Activated CD8-positive, alpha-beta memory T cell treated with anti-CD3 and anti-CD28 coated beads for 1 hour (primary cell): ENCODE measurements around the gene MYL12B.

Source experiments
- DNase-seq, 2 donors: peaks; one replicate each; pipeline ENCODE4 v3.0.0-alpha.2; 2020; ENCODE audit warnings: low read depth in 1 of 2; ENCODE audit errors: extremely low read depth in 1 of 2

MYL12B gene

DNA sequence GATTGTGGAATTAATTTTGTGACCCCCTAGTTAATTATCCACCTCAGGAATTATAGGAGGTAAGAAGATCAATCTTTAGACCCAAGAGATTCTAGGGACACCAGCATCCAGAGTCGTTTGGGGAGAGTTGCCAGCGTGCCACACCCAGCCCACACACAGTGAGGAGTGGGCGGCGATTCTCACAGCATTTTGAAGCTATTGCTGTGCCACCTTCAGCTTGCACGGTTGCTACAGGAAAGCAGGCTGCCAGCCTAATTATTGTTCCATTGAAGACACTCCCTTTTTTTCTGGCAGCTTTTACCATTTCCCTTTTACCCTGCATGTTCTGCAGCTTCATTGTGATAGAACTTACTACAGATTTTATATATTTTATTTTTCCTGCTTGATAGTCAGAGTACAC is 27.5 kb upstream of the MYL12B start:
- no peak for DNase-seq

GRCh38 chr18:3235846-3236245 is 26.1 kb upstream of the MYL12B start:
- DNase-seq, result no peak

DNA sequence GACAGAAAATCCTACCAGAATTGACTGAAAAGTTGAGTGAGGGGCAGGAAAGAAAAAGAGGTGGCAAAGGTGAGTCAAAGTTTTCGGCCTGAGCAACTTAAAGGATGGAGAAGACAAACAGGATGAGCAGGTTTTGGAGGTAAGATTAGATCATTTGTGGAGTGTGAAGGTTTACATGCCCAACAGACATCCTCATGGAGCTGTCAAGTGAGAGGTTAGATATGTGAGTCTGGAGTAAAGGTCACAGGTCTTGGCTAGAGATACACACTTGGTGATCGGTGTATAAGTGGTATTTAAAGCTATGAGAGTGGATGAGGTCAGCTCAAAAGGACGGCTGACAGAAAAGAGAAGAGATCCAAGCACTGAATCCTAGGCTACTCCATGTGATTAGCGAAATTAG is 25.5 kb upstream of the MYL12B start:
- DNase-seq, result no peak

DNA sequence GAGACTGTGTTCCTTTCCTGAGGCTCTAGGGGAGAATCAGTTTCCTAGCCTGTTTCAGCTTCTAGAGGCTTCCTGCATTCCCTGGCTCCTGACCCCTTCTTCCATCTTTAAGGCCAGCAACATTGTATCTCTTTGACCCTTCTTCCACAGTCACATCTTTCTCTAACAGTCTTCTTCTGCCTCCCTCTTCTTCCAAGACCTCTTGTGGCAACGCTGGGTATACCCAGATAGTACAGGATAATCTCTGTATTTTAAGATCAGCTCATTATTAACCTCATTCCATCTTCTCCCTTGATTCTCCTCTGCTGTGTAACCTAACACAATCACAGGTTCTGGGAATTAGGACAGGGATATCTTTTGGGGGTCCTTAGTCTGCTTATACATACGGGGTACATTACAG is 23.2 kb upstream of the MYL12B start:
- DNase-seq, result no peak

DNA sequence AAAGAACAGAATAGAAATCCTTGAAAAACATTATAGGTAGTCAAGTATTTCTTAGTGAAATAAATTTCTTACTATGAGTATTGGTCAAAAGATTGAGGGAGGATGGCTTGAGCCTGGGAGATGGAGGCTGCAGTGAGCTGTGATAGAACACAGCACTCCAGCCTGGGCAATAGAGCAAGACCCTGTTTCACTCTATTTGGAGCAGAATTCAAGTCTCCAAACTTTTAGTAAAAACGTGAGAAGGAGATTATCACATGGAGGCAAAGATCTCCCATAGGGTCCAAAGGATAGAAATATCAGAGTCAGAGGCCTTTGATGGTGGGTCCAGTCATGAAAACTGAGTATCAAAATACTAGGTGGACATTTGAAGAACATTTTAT is 16.8 kb upstream of the MYL12B start:
- no peak for DNase-seq

GRCh38 chr18:3245853-3246634 is 15.9 kb upstream of the MYL12B start:
- DNase-seq, result peak; percentile 33 to 70

GRCh38 chr18:3246635-3247239 is 15.2 kb upstream of the MYL12B start:
- no peak for DNase-seq

DNA sequence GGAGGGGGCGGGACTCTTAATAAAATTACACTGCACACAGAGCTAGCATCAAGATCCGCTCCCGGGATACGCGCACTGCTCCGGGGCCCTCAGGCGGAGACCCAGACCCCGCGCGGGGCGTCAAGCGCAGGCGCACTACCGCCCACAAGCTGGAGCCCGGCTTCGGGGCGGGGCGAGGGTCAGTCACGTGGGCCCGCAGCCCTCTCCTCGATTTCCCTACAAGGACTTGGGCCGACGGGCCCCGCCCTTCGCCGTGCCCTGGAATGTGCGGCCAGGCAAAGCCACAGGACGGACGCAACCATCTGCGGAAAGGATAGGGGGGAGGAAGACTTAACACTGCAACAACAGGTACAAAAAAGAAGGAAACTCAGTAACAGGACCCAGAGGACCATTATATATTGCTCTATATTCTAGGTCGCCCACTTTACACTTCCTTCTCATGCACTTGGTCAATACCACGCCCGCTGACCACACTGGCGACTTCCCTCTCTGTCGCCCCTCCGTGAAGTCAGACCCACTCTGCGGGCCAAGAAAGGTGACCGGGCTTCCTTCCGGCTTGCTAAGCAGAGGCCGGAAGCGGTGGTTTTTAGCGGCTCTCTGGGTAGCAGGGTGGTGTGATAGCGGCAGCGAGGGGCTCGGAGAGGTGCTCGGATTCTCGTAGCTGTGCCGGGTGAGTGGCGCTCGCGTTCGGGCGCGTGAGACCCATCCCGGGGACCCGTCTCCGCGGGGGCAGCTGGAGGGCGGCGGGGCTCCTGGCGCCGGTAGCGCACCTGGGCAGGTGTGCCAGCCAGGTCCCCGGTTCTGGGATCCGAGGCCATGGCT is 14.5 kb upstream of the MYL12B start, which contains the start of gene MYL12A:
Gene MYL12A (plus strand): TSS at position 562 of the 822 bp plus-strand sequence. CDS start 5,447 bp downstream, outside the sequence.
- DNase-seq, result peak; percentile 69 to 85

GRCh38 chr18:3248062-3248657 is 13.8 kb upstream of the MYL12B start:
- no peak for DNase-seq

DNA sequence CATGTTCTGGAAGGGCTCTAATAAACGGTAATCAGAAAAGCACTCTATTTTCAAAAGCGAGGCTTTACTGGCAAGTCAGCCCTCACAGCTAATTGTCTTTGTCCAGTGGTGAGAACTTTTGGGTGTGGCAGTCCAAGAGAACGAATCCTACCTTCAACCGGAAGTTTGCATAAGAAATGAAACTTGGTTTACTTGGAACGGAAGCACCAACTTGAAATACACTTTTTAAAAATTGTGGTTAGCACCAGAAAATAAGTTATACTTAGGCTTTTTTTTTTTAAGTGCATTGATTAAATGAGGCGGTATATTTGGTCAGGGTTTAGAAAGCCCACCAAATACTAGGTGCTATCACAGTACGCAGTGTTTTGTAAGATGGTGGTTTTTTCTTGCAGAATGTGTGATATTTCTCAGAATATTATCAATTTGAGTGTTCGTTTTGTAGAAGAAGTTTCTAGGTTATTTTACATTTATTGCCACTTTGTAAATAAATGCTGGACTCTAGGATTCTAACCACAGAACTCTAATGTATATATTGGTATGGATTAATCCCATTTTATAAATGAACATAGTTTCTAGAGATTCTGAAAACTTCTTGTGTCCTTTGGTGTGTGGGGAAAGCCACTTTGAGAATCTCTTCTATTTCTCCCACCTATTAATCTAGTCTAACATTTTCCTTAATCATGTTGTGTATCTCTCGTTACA is 13.1 kb upstream of the MYL12B start:
- DNase-seq, result no peak

DNA sequence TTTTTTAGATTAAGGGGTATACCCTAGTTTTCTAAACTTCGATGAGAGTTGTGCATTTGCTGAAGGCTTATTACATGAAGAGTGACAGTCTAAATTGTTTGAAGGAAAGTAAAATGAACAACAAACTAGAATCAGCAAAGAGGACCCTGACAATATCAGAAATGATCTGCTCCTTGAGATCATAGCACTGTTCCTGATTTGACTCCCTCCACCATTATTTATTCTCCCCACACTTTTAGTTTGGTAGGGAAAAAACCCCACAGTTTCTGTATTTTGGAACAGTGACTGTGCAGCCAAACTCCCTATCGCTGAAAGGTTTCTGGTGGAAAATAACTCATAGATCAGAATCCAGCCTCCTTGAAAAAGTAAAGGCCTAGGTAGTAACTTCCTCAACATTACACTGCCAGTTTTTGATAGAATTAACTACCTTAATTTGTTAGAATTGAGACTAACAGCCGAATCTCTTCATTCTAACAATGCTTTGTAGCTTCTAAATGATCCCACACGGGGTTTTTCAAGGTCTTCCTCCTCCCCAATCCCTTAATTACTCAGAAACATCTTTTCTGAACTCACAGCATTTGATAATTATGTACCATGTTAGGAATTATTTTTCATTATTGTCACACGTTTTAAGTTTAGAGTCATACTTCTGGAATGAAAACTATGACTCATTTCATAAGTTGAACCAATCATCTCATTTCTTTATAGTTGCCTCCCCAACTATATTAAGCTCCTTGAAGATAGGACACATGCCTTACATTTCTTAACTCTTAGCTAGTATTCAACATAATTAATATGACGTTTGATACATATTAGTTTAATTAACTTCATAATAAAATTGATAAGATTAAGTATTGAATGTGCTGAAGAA is 11.5 kb upstream of the MYL12B start:
- no peak for DNase-seq

GRCh38 chr18:3251249-3251962 is 10.5 kb upstream of the MYL12B start:
- DNase-seq, result no peak

GRCh38 chr18:3251963-3252277 is 10.0 kb upstream of the MYL12B start:
- no peak for DNase-seq

- DNase-seq, result no peak
Measured at GRCh38 chr18:3252843-3253242, 9.1 kb upstream of the MYL12B start.

DNA sequence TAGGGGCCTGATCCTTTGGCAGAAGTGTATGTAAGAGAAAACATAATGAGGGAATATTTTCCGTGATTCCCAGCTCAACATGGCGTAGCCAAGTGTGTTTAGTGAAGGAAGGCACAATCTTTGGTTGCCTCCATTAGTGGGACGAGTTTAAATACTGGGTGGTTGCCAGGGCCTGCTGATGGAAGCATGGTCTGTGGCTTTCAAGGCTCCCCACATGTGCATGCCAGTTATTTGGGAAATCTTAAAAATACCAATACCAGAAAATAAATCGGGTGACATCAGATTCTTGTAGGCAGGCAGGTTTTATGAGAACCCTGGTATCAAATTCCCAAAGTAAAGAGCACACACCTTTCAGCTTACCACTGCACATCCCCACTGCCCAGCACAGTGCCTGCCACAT is 7.2 kb upstream of the MYL12B start:
- no peak for DNase-seq

DNA sequence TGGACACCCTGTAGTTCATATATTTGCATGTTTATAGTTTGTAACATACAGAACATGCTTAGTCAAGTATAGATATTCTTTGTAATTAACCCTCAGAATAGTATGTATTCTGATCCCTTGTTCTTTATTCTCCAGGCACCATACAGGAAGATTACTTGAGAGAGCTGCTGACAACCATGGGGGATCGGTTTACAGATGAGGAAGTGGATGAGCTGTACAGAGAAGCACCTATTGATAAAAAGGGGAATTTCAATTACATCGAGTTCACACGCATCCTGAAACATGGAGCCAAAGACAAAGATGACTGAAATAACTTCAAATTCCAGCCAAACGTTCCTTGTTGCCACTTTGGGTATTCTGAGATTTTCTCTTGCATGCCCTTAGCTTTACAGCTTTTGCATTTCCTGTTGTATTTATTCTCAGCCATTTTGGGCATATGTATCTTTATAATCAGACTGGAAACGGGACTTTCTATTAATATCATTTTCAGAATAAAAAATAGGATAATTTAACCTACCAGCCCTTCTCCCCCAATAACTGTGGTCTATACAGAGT is 6.2 kb upstream of the MYL12B start:
- DNase-seq, result no peak

DNA sequence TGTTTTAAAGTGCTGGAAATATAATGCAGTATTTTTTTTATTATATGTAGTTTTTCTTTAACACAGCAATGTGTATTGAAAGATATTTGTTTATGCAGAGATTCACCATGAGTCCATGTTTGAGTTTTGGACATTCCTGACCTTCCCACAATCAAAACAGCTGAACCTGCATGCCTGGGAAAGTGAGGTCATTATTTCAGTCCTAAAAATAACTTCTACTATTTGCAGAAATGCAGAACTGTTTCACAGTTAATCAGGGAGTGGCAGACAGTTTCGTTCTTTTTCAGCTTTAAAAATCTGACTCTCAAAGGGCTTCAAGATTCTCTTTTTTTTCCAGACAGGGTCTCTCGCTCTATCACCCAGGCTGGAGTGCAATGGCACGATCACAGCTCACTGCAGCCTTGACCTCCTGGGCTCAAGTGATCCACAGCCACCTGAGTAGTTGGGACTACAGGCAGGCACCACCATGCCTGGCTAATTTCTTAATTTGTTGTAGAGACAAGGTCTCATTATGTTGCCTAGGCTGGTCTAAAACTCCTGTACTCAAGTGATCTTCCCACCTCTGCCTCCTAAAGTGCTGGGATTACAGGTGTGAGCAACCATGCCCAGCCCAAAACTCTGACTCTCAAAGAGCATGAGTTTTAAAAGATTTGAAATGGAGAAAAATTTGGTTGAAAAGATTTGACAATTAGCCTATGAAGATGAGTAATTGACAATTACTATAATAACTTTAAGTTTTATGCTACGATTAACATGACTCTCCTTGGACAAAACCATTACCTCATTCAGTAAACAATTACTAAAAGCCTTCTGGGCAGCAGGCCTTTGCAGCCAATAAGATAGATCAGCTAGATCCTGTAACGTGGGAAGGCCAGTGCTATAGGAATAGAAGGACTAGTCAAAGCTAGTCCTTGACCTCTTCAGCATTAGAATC is 5.0 kb upstream of the MYL12B start:
- no peak for DNase-seq

GRCh38 chr18:3257627-3258120 is 4.3 kb upstream of the MYL12B start:
- DNase-seq, result no peak
